A549 treated with AZD9567 at 1 μM for 4 hours (cell line): ENCODE measurements around the gene PEX11G. TPM values are rescaled to one million over a fixed set of nuclear protein-coding genes. Genes with fewer than 3 reads are reported as not detected.

ENCODE experiments used
- total RNA-seq: library from RNA; stranded (reverse); fragments of 200-300 nt; extraction: Qiagen RNA extraction; gene quantifications from 5 replicates; pipeline ENCODE4 v1.2.3, GENCODE V29; 2022; ENCODE audit not compliant: insufficient read depth

PEX11G gene
- 2.2 to 3.0 TPM (median 2.3 TPM) in 5 replicates for total RNA-seq

GRCh38 chr19:7488736-7489353, at the start of gene PEX11G:
Gene PEX11G, minus strand, starts transcription at chr19:7489035. Its CDS starts 25 bp downstream, at chr19:7489010.

GRCh38 chr19:7535047-7535997, 46.5 kb upstream of the PEX11G start, which contains the start of gene PNPLA6:
Gene PNPLA6, plus strand, starts transcription at chr19:7535717. Its CDS starts 72 bp downstream, at chr19:7535789.

GRCh38 chr19:7522072-7522922, 33.5 kb upstream of the PEX11G start, which contains the start of gene MCOLN1:
Gene MCOLN1, plus strand, starts transcription at chr19:7522624. Its CDS starts 127 bp downstream, at chr19:7522751.

GRCh38 chr19:7515645-7516151, 26.9 kb upstream of the PEX11G start, which contains the start of gene ZNF358:
Gene ZNF358, plus strand, starts transcription at chr19:7516103. Its CDS starts 3,140 bp downstream, at chr19:7519243.

Other genes starting within 250 kb of the PEX11G start
- gene INSR, start 194.6 kb downstream of the PEX11G start, total RNA-seq = 2.0 to 2.9 TPM (median 2.8 TPM) in 5 replicates
- gene ARHGEF18, start 140.1 kb downstream of the PEX11G start, total RNA-seq = 46.6 to 69.4 TPM (median 63.7 TPM) in 5 replicates
- gene ZNF358, start 27.1 kb upstream of the PEX11G start, total RNA-seq = 14.5 to 23.9 TPM (median 15.7 TPM) in 5 replicates
- gene MCOLN1, start 33.6 kb upstream of the PEX11G start, total RNA-seq = 12.1 to 14.0 TPM (median 12.8 TPM) in 5 replicates
- 28.2 to 35.6 TPM (median 32.1 TPM) in 5 replicates for gene PNPLA6, start 46.7 kb upstream of the PEX11G start, total RNA-seq
- 3.7 to 5.3 TPM (median 5.1 TPM) in 5 replicates for gene CAMSAP3, start 106.8 kb upstream of the PEX11G start, total RNA-seq
- gene XAB2, start 140.5 kb upstream of the PEX11G start, total RNA-seq = 22.4 to 28.1 TPM (median 26.4 TPM) in 5 replicates
- gene PET100, start 140.8 kb upstream of the PEX11G start, total RNA-seq = 51.5 to 94.9 TPM (median 56.4 TPM) in 5 replicates
- not detected in 5 replicates for gene PCP2, start 144.7 kb upstream of the PEX11G start, total RNA-seq
- gene STXBP2, start 148.1 kb upstream of the PEX11G start, total RNA-seq = 31.8 to 47.5 TPM (median 40.8 TPM) in 5 replicates
- gene RETN, start 180.0 kb upstream of the PEX11G start, total RNA-seq = not detected in 5 replicates
- not detected in 5 replicates for gene MCEMP1, start 188.1 kb upstream of the PEX11G start, total RNA-seq
- gene TRAPPC5, start 191.8 kb upstream of the PEX11G start, total RNA-seq = 35.2 to 107 TPM (median 103 TPM) in 5 replicates
- gene FCER2, start 213.1 kb upstream of the PEX11G start, total RNA-seq = not detected in 5 replicates
- not detected in 5 replicates for gene CLEC4G, start 243.1 kb upstream of the PEX11G start, total RNA-seq